SK-N-MC (cell line): ENCODE measurements around the gene SERINC2.
"Not testable (repeated sequence)": the region's sequence is repeated elsewhere in the genome, so short reads cannot be mapped to it uniquely, and the experiment has no call there.

ENCODE experiments used
- EZH2 ChIP-seq: fragments of 200-600 bp; sonication (generic); IDR thresholded peaks from one replicate; pipeline ENCODE4 v1.6.1; 2017; ENCODE audit warnings: antibody characterized with exemption
- POLR2AphosphoS5 ChIP-seq: IDR thresholded peaks from 2 replicates; pipeline ENCODE4 v1.6.1; 2012; ENCODE audit warnings: mild to moderate bottlenecking, low read depth, low read length, borderline replicate concordance

GRCh38 chr1:31473508-31473907 is 60.5 kb downstream of the SERINC2 start:
- TF ChIP-seq POLR2AphosphoS5, EZH2: not testable (repeated sequence)
